HCT116 (cell line): ENCODE measurements around the gene AMOTL1. TPM values are rescaled to one million over a fixed set of nuclear protein-coding genes. Genes with fewer than 3 reads are reported as not detected.

Experiments
- ATAC-seq: fragments of 200-7000 bp; cut with Tn5 transposase; 2 replicates; pipeline ENCODE4 v1.9.1; 2020; ENCODE audit warnings: mild to moderate bottlenecking, moderate library complexity
- BruUV-seq: library from RNA; stranded (reverse); fragments of 400-500 nt; replicated peaks from 2 replicates; lab custom pipeline; 2021; lab: Mats Ljungman, UMichigan
- CTCF ChIA-PET: fragments of 300-600 bp; sonication (Branson Sonifier 250); formaldehyde crosslinking; loops from one replicate; lab custom pipeline; 2021; ENCODE audit warnings: antibody characterized with exemption; lab: Charles Lee
- POLR2A ChIA-PET: fragments of 300-600, 350-600 bp; sonication (Branson Sonifier 250); formaldehyde crosslinking; loops from one replicate; lab custom pipeline; 2021; ENCODE audit warnings: antibody characterized with exemption; lab: Charles Lee
- RAD21 ChIA-PET, 2 experiments: fragments of 300-600 bp; sonication (Branson Sonifier 250); formaldehyde crosslinking; loops; one replicate each; lab custom pipeline; 2023; ENCODE audit warnings: low total read pairs in 2 of 2; ENCODE audit not compliant: uncharacterized antibody in 2 of 2, unreplicated experiment in 2 of 2, low non-redundant PET in 1 of 2; lab: Charles Lee
- DNase-seq: peaks from one replicate; pipeline ENCODE4 v3.0.0-alpha.2; 2010; ENCODE audit warnings: low read depth, low spot score
- H2AFZ ChIP-seq: fragments of 200-600 bp; shearing (Covaris generic), sonication (generic); 2 replicates; pipeline ENCODE4 v1.6.1; 2017; ENCODE audit warnings: low read depth, mixed run types, mixed read lengths, antibody characterized with exemption, low read length; ENCODE audit not compliant: poor library complexity, severe bottlenecking
- H3K27ac ChIP-seq: 2 replicates; pipeline ENCODE4 v1.5.1; 2012; ENCODE audit warnings: low read depth, low read length
- H3K27me3 ChIP-seq: fragments of 200-600 bp; sonication (generic); 2 replicates; pipeline ENCODE4 v1.6.1; 2016; ENCODE audit warnings: mixed run types, low read length, mixed read lengths; ENCODE audit not compliant: insufficient read depth
- H3K36me3 ChIP-seq, 2 experiments: fragments of 200-500 bp in 1 of 2; fragments of 200-600 bp in 1 of 2; sonication (Bioruptor generic) in 1 of 2; sonication (generic) in 1 of 2; 2 replicates each; pipeline versions ENCODE4 v1.5.1 to v1.6.1; 2014 to 2016; ENCODE audit warnings: low read length in 2 of 2, inconsistent platforms in 1 of 2, mixed read lengths in 1 of 2, mixed run types in 1 of 2; ENCODE audit not compliant: insufficient read depth in 2 of 2, control insufficient read depth in 1 of 2
- H3K4me1 ChIP-seq, 2 experiments: fragments of 200-600 bp in 1 of 2; sonication (generic) in 1 of 2; 2 replicates each; pipeline versions ENCODE4 v1.5.1 to v1.6.1; 2012 to 2017; ENCODE audit warnings: low read length in 2 of 2, inconsistent platforms in 1 of 2, mild to moderate bottlenecking in 1 of 2, mixed read lengths in 1 of 2, mixed run types in 1 of 2, moderate library complexity in 1 of 2; ENCODE audit not compliant: insufficient read depth in 2 of 2, control insufficient read depth in 1 of 2
- H3K4me2 ChIP-seq: fragments of 200-600 bp; sonication (generic); 2 replicates; pipeline ENCODE4 v1.6.1; 2017; ENCODE audit warnings: mixed run types, low read length, mixed read lengths
- H3K4me3 ChIP-seq, 2 experiments: fragments of 200-600 bp in 1 of 2; sonication (generic) in 1 of 2; replicated peaks in 1 of 2; 2 replicates each; pipeline ENCODE4 v1.5.1; 2011 to 2016; ENCODE audit warnings: low read length in 2 of 2, control low read depth in 1 of 2, low read depth in 1 of 2, mild to moderate bottlenecking in 1 of 2, mixed read lengths in 1 of 2, mixed run types in 1 of 2
- H3K79me2 ChIP-seq: fragments of 200-600 bp; sonication (generic); 2 replicates; pipeline ENCODE4 v1.6.1; 2017; ENCODE audit warnings: mild to moderate bottlenecking, mixed run types, low read length, moderate library complexity, mixed read lengths; ENCODE audit not compliant: insufficient read depth
- H3K9ac ChIP-seq: fragments of 200-600 bp; sonication (generic); 2 replicates; pipeline ENCODE4 v1.6.1; 2016; ENCODE audit warnings: low read length, mixed read lengths
- H3K9me2 ChIP-seq: fragments of 200-600 bp; sonication (generic), shearing (Covaris generic); 2 replicates; pipeline ENCODE4 v1.6.1; 2017; ENCODE audit warnings: mixed run types, mild to moderate bottlenecking, moderate library complexity; ENCODE audit not compliant: insufficient read depth
- H3K9me3 ChIP-seq, 2 experiments: fragments of 200-500 bp in 1 of 2; fragments of 200-600 bp in 1 of 2; sonication (Bioruptor generic) in 1 of 2; sonication (generic) in 1 of 2; 2 replicates each; pipeline ENCODE4 v1.6.1; 2014 to 2017; ENCODE audit warnings: low read length in 2 of 2, mixed read lengths in 2 of 2, inconsistent platforms in 1 of 2, low read depth in 1 of 2, mild to moderate bottlenecking in 1 of 2, mixed run types in 1 of 2, moderate library complexity in 1 of 2; ENCODE audit not compliant: control insufficient read depth in 1 of 2, insufficient read depth in 1 of 2
- H4K20me1 ChIP-seq: fragments of 200-600 bp; sonication (generic), shearing (Covaris generic); 2 replicates; pipeline ENCODE4 v1.6.1; 2017; ENCODE audit warnings: mixed run types, mild to moderate bottlenecking, moderate library complexity; ENCODE audit not compliant: insufficient read depth
- CBX3 ChIP-seq: IDR thresholded peaks from 2 replicates; pipeline ENCODE4 v1.6.1; 2012; ENCODE audit warnings: low read depth
- CEBPB ChIP-seq: IDR thresholded peaks from 2 replicates; pipeline ENCODE4 v1.6.1; 2012; ENCODE audit warnings: low read depth
- CTCF ChIP-seq, 3 experiments: fragments of 200-600 bp in 1 of 3; sonication (generic) in 1 of 3; IDR thresholded peaks in 2 of 3; conservative IDR thresholded peaks in 1 of 3; 2 replicates each; pipeline ENCODE4 v1.5.1; 2012 to 2017; ENCODE audit warnings: low read depth in 2 of 3, low read length in 2 of 3, antibody characterized with exemption in 1 of 3, borderline replicate concordance in 1 of 3, control low read depth in 1 of 3, mild to moderate bottlenecking in 1 of 3, mixed read lengths in 1 of 3, mixed run types in 1 of 3, moderate library complexity in 1 of 3; ENCODE audit not compliant: insufficient read depth in 1 of 3
- EGR1 ChIP-seq: IDR thresholded peaks from 2 replicates; pipeline ENCODE4 v1.6.1; 2012; ENCODE audit warnings: low read depth
- ELF1 ChIP-seq: IDR thresholded peaks from 2 replicates; pipeline ENCODE4 v1.6.1; 2012; ENCODE audit warnings: low read depth, borderline replicate concordance
- EZH2phosphoT487 ChIP-seq: fragments of 200-600 bp; IDR thresholded peaks from 2 replicates; pipeline ENCODE4 v1.6.1; 2018; ENCODE audit warnings: antibody characterized with exemption, borderline replicate concordance
- FOSL1 ChIP-seq: IDR thresholded peaks from 2 replicates; pipeline ENCODE4 v1.6.1; 2012; ENCODE audit warnings: low read depth
- JUND ChIP-seq: IDR thresholded peaks from 2 replicates; pipeline ENCODE4 v1.6.1; 2012
- POLR2A ChIP-seq: IDR thresholded peaks from 2 replicates; pipeline ENCODE4 v1.7.0; 2011; ENCODE audit warnings: borderline replicate concordance; ENCODE audit not compliant: insufficient read depth, insufficient read length; ENCODE audit errors: extremely low read depth
- RAD21 ChIP-seq: IDR thresholded peaks from 2 replicates; pipeline ENCODE4 v1.6.1; 2012; ENCODE audit warnings: low read depth, mild to moderate bottlenecking
- SIN3A ChIP-seq: IDR thresholded peaks from 2 replicates; pipeline ENCODE4 v1.6.1; 2012; ENCODE audit warnings: low read depth
- SP1 ChIP-seq: IDR thresholded peaks from 2 replicates; pipeline ENCODE4 v1.6.1; 2012; ENCODE audit warnings: low read depth
- SRF ChIP-seq: IDR thresholded peaks from 2 replicates; pipeline ENCODE4 v1.6.1; 2012; ENCODE audit warnings: low read depth
- ZBTB33 ChIP-seq: IDR thresholded peaks from 2 replicates; pipeline ENCODE4 v1.6.1; 2011; ENCODE audit warnings: mild to moderate bottlenecking, low read length, moderate library complexity; ENCODE audit not compliant: insufficient replicate concordance; ENCODE audit errors: extremely low read depth
- ZFX ChIP-seq: fragments of 450-650 bp; IDR thresholded peaks from 2 replicates; pipeline ENCODE4 v1.6.1; 2017
- ZNF274 ChIP-seq: fragments of 200-500 bp; sonication (Bioruptor generic); IDR thresholded peaks from 2 replicates; pipeline ENCODE4 v1.6.1; 2014; ENCODE audit warnings: mild to moderate bottlenecking, low read depth, low read length, inconsistent platforms
- intact Hi-C: fragments of 100-400 bp; cut with micrococcal nuclease; formaldehyde crosslinking; loops from 2 replicates; pipeline ENCODE4 v1.10.0; 2022
- total RNA-seq: library from RNA; stranded (reverse); gene quantifications from one replicate; pipeline ENCODE4 v1.2.1, GENCODE V29; 2021; ENCODE audit not compliant: unreplicated experiment

Gene AMOTL1
- total RNA-seq, 1 experiment from 2014 or later, result 27.6 TPM

GRCh38 chr11:94869186-94869585 lies 101.0 kb downstream of the AMOTL1 start:
- Histone ChIP-seq H3K9ac (no peak overlapping the region), H3K36me3 (no peaks in the 10 kb centered on the region; a peak in 1 of 4 replicates), H3K27ac (no peak overlapping the region), H2AFZ (no peak overlapping the region), H3K79me2 (no peaks in the 10 kb centered on the region), H4K20me1 (no peaks in the 10 kb centered on the region), H3K4me3 (no peak overlapping the region), H3K4me2 (no peak overlapping the region), H3K9me2 (no peaks in the 10 kb centered on the region), H3K9me3 (no peaks in the 10 kb centered on the region), H3K4me1 (no peaks in the 10 kb centered on the region), H3K27me3 (no peaks in the 10 kb centered on the region)
- ChIA-PET POLR2A (no interaction called here), RAD21 (no interaction called here), CTCF (no interaction called here)
- DNase-seq (no peak), ATAC-seq (no peak)
- no peak for TF ChIP-seq SP1
- TF ChIP-seq ELF1, result no peak
- TF ChIP-seq EZH2phosphoT487, result no peak
- no peak for TF ChIP-seq EGR1
- TF ChIP-seq ZBTB33, result no peak
- no peak for TF ChIP-seq SRF
- BruUV-seq, result no TSS peak
- intact Hi-C loops, result no loop called here

- Histone ChIP-seq H3K4me3 (no peak overlapping the region), H3K36me3 (no peaks in the 10 kb centered on the region; a peak in 1 of 4 replicates)
- TF ChIP-seq CBX3 (no peak), FOSL1 (no peak), ZFX (no peak), CEBPB (no peak), ZNF274 (no peak), EGR1 (no peak), POLR2A (no peak), CTCF (IDR thresholded peaks at IDR 0.05 in 2 of 3, conservative IDR thresholded peaks at IDR 0.05 in 1 of 3; ENCODE audit: borderline replicate concordance in 1 of 3, insufficient read depth in 1 of 3, low read depth in 2 of 3, low read length in 2 of 3) (no peak), SIN3A (no peak), SRF (no peak), ZBTB33 (no peak), RAD21 (no peak), ELF1 (no peak), JUND (no peak)
Observed at GRCh38 chr11:94870422-94870821, 102.3 kb downstream of the AMOTL1 start.

More at GRCh38 chr11:94870422-94870821, 102.3 kb downstream of the AMOTL1 start:
- H4K20me1 ChIP-seq, result no peaks in the 10 kb centered on the region
- ChIA-PET RAD21 (no interaction called here), POLR2A (no interaction called here), CTCF (no interaction called here)
- BruUV-seq, result no TSS peak
- ATAC-seq (no peak), DNase-seq (no peak)
- no peak overlapping the region for H3K4me2 ChIP-seq
- no peaks in the 10 kb centered on the region for H3K27me3 ChIP-seq
- peaks cover 0 to 4% of the 10 kb centered on the region in 2 experiments; a peak in 1 of 4 replicates for H3K4me1 ChIP-seq
- H3K9me2 ChIP-seq, result no peaks in the 10 kb centered on the region
- no peak overlapping the region for H3K27ac ChIP-seq
- no peaks in the 10 kb centered on the region for H3K9me3 ChIP-seq
- no peak overlapping the region for H3K9ac ChIP-seq
- H2AFZ ChIP-seq, result no peak overlapping the region
- H3K79me2 ChIP-seq, result no peaks in the 10 kb centered on the region
- intact Hi-C loops, result no loop called here
